ENCODE measurements around the gene UBN1. TPM values are rescaled to one million over a fixed set of nuclear protein-coding genes. Genes with fewer than 3 reads are reported as not detected.

The UBN1 gene
- total RNA-seq, 1 donor from 2014 or later = 50.1 TPM

DNA sequence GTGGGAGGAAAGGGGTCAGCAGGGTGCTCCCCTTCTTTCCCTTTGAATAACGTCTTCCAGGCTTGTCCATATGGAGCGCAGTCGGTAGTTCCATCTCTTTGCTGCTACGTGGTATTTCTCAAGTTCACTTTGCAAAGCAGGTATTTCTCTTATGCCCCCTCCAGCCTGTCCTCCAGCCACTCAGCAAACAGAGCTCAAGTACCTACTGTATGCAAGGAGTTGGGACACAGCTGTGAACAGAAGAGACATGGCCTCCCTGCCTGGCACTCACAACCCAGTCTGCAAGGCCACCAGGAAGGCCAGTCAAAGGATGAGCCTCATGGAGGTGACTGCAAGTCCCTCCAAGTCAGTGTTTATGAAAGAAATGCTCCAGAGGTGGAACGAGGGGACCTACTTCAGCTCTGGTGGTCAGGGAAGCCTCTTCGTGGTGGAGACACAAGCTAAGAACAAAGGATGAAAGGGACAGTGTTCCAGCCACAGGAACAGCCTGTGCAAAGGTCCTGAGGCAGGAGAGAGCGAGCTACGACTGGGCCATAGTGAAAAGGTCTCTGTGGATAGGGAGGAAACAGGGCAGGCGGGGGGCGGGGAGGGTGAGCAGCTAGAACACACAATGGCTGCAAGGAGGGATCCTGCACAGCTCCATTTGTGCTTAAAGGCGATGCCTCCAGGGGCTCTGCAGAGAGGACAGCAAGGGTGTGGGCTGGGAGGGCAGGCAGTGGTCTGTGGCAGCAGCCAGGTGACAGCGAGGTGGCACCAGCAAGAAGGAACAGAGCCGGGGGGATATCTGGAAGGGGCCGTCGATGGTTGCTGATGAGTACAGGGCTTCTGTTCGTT, 57.0 kb downstream of the UBN1 start:
- DNase-seq (ENCODE audit: extremely low read depth, low read depth, low spot score) = no peak

DNA sequence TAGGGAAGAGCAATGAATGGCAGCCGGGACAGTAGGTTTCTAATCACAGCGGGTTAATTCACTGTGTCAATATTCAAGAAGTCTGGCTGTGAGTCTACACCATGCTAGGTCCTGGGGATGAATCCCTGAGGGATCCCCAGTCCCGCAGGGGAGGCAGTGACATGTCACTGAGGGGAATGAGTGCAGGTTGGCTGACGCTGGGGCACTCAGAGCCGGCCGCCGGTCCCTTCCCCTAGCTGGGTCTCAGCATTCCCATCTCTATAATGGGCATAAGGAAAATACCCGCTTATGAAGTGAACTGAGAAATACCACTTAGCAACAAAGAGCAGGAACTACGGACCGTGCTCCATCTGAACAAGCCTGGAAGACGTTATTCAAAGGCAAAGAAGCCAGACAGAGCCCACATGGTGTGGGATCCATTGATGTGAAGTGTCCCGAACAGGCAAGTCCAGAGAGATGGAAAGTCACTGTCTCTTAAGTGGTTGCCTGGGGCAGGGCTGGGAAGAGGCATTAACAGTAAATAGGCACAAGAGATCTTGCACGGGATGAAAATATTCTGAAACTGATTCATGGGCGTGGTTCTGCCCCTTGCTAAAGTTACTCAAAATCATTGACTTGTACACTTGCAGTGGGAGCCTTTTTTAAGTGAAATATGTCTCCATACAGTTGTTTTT, 57.8 kb downstream of the UBN1 start:
- DNase-seq (ENCODE audit: extremely low read depth, low read depth, low spot score) = no peak

DNA sequence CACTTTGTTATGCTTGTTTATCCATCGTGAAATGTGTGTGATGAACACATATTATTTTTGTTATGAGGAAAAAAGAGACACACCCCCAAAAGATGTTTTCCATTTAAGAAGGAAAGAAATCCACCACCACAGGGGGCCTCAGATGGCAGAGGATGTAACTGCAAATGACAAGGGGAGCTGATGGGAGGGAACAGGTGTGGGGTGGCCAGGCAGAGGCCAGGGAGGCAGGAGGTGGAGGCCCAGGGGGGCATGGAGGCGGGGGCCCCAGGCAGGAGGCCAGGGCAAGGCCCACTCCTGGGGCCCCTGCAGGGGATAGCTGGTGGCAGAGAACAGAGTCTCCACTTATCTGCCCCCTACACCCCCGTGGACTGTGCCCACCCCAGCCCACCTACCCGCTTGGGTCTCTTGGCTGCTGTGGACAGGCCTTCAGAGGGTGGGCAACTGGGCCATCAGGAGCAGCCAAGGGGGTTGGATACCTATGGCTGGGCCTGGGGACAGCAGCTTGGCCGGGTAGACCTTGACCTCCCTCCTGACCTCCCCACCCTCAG, 61.6 kb downstream of the UBN1 start:
- DNase-seq (ENCODE audit: extremely low read depth, low read depth, low spot score) = no peak

DNA sequence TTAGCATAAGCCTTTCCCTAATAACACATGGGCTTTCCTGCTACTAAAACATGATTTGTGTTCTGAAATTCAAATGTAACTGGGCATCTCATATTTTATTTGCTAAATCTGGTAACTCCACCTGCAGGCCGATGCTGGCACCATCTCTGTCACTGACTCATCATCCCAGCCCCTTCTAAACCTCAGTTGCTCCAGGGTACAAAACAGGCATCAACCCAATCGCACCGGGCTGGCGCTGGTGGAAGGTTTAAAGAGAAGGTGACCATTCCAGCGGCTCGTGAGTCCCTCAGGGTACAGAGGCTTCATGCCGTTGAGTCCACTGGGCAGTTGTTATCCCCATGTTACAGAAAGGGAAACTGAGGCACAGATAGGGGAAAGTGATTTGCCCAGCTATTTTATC, 62.5 kb downstream of the UBN1 start:
- no peak for DNase-seq (ENCODE audit: extremely low read depth, low read depth, low spot score)

DNA sequence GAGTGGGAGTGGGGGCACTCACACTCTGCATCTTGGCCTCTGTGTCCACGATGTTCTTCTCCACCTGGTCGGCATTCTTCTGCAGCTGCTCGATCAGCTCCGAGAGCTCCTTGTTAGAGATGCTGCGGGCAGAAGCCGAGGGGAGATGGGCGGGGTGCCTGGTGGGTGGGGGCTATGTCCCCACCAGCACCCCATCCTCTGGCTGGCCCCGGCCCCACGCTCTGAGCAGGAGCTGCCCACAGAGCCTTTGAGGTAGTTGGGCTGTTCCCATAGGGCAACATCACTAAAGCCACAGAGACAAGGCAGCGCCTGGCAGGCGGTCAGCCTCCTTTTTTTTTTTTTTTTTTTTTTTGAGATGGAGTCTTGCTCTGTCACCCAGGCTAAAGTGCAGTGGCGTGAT, 63.5 kb downstream of the UBN1 start:
- no peak for DNase-seq (ENCODE audit: extremely low read depth, low read depth, low spot score)

DNA sequence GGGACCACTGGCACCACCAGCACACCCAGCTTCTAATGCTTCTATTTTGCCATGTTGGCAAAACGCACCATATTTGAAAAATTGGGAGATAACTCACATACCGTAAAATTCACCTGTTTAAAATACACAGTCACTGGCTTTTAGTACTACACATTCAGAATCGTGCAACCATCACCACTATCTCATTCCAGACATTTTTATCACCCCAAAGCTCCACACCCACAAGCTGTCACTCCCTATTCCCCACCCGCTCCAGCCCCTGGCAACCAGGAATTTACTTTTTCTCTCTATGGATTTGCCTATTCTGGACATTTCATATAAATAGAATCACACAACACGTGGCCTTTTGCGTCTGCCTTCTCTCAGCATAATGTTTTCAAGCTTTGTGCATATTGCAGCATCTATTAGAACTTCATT, 64.7 kb downstream of the UBN1 start:
- no peak for DNase-seq (ENCODE audit: extremely low read depth, low read depth, low spot score)

DNA sequence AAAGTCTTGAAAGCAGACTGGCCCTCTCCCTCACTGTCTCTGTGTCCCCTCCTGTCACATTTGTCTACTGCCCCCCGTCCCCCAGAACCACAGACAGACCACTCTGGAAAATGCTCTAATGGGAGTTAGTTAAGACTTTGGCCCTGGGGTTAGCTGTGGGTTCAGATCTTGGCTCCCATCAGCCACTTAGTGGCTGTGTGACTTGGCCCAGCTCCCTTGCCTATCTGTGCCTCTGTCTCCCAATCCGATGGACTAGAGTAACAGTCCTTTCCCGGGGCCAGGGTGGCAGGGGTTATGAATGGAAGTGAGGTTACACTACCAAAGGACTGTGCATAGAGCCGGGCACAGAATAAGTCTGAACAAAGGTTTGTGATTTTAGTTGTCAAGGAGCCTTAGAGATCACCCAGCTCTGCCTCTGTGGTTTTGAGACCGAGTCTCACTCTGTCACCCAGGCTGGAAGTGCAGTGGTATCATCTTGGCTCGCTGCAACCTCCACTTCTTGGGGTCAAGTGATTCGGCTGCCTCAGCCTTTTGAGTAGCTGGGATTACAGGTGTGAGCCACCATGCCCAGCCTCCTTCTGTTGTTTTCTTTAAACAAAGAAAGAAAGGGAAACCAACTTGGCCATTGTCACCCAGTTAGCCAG, 66.0 kb downstream of the UBN1 start:
- DNase-seq (ENCODE audit: extremely low read depth, low read depth, low spot score) = no peak

DNA sequence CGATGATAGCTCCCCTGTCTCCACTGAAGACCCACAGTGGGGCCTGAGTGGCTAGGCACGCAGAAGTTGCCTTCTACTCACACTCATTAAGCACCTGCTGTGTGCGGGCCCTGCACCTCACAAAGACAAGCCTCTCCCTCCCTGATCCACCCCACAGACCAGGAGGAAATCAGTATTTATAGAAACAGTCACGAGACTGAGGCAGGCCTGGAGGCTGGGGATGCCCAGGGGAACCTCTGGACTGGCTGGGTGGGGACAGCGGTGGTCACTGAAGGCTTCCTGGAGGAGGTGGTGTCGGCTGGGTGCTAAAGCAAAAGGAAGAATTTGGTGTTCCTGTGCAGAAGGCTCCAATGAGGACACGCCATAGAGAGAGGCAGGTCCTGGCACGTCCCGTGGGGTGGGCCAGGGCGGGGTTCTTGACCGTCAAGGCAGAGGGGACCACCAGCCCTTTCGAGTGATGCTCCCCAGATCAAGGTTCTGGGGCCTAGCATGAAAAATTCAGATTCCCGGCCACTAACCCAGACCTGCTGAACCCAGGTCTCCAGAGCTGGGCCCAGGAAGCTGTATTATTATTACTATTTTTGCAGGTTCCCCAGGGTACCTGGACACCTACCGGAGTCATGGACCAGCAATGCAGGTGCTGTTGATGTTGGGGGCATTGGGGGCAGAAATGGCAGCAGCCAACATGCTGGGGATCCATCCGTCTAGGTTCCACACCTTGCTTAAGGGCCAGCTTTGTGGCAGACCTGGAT, 66.7 kb downstream of the UBN1 start:
- no peak for DNase-seq (ENCODE audit: extremely low read depth, low read depth, low spot score)

DNA sequence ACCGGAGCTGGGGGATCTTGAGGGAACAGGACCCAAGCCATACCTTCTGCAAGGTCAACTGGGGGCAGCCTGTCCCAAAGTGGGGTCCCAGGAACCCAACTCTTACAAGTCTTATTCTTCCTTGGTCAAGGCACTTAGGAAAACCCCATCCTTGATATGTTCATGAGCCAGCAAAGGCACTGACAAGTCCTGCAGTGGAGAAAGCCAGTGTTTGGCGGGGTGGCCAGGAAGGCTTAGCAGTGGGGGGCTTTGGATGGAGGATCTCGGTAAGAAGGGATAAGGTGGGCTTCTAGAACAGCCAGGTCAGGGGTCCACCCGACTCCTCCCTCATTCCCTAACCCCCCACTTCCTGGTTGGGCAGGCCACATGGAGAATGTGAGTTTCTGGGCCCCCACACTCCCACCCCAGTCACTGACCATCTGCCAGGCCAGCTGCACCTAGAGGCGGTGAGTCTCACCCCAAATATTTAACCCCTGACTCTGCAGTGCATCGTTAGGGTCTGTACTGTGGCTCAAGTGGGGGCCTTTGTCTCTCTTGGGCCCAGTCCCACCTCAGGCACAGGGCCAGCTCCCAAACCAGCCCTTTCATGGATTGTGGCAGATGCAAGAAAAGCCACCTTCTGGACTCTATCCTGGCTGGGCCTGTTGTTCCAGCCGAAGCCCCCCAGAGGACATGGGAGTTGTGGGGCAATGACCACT, 67.4 kb downstream of the UBN1 start:
- no peak for DNase-seq (ENCODE audit: extremely low read depth, low read depth, low spot score)

DNA sequence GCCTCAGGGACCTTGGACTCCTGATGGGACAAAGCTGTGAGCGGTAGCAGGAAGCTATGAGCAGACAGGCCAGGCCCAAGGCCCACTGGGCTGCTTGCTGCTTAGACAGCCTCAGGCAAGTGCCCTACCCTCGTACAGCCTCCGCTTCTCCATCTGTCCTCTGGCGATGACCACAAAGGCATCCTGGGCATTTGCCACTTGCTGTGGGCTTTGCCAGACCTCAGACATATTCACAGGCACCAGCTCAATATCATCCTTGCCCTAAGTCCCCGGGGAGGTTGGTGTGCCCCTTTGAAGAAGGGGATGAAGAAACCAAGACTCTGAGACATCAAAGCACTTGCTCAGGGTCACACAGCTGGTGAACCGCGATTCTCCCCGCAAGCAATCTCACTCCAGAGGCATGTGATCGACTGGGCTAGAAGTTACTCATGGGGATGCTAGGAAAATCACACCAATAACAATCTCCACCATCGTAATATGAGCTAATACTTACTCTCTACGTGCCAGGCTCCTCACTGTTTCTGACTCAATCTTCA, 68.0 kb downstream of the UBN1 start:
- DNase-seq (ENCODE audit: extremely low read depth, low read depth, low spot score) = no peak

DNA sequence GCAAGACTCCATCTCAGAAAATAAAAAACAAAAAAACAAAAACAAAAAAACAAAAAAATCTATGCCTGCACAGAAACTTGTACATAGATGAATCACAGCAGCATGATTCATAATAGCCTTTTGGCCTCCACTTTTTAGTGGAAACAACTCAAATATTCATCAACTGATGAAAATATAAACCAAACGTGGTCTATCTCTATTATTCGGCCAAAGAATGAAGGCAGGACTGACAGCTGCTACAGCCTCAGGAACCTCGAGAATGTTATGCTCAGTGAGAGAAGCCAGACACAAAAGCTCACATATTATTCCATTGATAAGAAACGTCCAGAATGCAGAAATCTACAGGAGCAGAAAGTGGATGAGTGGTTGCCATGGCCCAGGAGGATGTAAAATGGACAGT, 69.8 kb downstream of the UBN1 start:
- DNase-seq (ENCODE audit: extremely low read depth, low read depth, low spot score) = no peak

DNA sequence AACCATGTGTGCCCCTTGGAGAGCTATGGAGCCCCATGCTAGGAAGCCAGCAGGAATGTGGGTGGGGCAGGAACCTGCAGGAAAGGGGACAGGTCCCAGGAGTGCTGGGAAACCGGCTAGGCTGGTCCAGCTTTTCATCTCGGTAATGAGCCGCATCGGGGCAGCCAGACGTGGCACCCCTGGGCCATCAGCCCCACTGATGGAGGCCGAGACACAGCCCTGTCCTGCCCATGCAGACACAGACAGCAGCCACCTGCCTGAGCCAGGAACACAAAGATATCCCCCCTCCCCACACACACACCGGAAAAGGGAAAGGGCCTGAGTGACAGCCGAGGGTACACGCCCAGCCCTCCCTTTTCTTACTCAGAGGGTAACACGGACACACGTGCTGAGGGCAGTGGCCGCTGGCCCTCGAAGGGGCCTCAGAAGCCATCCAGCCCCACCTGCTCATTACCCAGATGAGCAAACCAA, 71.5 kb downstream of the UBN1 start:
- DNase-seq (ENCODE audit: extremely low read depth, low read depth, low spot score) = no peak

DNA sequence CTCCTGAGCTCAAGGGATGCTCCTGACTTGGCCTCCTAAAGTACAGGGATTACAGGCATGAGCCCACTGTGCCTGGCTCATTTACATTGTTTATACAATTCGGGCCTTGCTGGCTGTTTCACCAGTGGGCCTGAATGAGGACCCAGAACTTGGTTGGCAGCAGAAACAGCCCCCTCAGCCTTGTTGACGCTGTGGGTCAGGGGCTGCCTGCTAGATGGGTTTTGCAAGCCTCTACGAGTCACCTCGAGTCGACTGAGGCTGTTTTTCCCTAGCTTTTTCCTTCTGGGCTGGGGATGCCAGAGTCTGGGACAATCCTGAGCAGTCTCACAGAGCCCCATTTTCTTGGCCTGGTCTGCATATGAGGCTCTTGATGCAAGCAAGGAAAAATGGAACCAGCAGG, 73.5 kb downstream of the UBN1 start:
- DNase-seq (ENCODE audit: extremely low read depth, low read depth, low spot score) = no peak

DNA sequence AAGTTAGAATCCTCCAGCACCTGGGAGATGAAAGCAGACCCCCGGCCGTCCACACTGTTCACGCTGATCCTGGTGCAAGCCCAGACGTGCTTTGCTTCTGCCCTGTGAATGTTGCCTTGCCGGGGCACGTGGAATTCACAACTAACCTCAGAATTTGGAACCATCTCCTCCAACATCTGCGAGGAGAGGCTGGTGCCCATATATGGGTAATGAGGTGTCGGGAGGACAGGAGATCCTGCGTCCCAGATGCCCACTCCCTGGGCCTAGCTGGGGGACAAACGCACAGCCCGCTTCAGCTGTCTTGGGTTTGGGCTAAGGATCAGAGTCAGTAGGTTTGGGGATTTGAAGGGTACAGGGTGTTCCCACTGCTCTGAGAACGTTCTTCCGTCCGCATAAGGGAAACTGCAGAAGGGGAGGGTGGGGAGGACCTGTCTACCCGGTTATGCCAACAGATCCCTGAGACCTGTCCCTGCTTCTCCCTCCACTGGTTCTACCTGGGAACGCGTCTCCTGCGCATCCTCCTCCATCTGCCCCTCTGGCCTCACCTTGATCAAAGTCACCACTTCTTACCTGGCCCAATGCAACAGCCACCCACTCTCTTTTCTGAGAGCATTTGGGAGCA, 75.6 kb downstream of the UBN1 start:
- DNase-seq (ENCODE audit: extremely low read depth, low read depth, low spot score) = no peak

DNA sequence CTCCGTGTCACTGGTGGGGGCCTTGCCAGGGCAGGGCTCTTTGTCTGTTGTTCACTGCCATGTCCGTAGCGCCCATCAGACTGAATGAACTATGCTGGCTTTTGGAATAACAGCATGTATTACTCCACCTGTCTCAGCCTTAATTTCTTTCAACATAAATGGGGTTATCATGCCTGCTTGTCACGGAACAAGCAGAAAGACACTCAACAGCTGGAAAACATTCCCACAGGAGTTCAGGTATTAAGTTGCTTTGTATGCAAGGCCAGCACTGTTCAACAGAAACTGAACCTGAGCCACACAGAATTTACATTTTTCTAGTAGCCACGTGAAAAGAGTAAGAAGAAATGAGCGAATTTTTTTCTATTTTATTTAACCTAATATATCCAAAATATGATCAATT, 76.6 kb downstream of the UBN1 start:
- DNase-seq (ENCODE audit: extremely low read depth, low read depth, low spot score) = no peak

DNA sequence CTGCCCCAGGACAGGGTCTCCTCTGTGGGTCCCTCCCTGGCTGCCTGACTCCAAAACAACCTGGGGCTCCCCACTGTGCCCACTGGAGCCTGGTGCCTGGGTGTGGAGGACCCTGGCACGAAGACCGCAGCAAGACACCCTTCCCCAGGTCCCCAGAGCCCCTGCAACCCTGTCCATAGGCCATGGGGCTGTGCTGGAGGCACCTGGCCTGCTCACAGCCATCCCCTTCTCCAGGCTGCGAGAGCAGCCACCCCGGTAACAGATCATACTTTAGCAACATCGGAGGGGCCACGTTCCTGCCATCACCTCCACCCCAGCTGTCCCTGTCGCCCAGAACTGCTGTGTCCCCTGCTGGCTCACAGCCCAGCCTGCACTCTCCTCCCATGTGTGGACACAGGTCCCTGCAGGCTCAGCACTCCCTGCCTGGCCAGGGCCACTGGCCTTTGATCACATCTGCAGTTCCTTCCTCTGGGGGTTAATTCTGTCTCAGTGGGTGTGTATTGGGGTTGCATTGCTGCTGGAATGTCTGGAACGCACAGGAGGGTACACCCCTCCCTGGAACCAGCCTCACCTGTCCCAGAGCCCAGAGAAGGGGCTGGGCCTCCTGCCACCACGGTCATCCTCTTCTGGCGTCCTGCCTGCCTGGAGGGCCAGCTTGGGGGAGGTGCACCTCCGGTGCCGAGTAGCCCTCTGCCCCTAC, 77.5 kb downstream of the UBN1 start:
- no peak for DNase-seq (ENCODE audit: extremely low read depth, low read depth, low spot score)

DNA sequence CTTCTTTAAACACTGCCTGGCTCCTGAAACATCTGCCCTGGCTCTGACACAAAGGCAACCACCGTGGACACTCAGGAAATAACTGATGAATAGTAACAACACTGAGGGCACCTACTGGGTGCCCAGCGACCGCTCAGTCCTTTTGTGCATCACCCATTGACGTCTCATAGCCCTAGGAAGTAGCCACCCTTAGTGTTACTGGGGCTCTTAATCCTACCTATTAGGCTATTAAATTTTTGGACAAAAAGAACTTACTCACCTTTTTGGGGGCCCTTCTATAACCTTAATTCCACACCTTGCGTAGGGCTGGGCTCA, 78.0 kb downstream of the UBN1 start:
- no peak for DNase-seq (ENCODE audit: extremely low read depth, low read depth, low spot score)

DNA sequence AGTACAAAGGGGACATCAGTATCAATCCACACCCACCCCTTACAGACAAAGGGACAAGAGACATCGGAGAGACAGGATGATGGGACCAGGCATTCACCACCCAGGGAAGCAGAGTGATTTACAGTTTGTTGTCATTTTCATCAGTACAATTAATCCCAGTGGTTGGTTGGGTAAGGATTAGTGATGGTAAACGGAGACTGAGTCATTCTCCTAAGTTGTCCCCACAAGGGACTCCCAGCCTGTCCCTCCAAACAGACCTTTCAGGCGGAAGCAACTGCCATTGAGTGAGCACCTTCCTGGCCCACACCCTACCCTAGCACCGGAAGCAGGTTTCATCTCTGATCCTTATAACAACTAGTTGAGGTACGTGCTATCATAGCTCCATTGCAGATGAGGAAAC, 78.5 kb downstream of the UBN1 start:
- no peak for DNase-seq (ENCODE audit: extremely low read depth, low read depth, low spot score)

DNA sequence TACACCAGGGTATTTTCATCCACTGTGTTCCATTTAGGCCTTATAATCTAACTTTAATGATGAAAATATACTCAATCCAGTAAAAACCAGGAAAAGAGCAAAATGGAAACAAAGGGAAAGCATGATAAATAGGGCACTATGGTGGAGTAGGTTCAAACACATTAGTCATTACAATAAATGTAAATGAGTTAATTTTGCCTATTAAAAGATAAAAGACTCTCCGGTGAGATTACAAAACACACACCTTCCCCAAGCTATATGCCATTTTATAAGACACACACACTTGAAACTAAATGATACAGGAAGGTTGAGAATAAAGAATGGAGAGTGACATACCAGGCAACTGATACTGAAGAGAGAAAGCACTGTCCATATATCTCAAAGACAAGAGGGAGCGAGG, 79.6 kb downstream of the UBN1 start:
- no peak for DNase-seq (ENCODE audit: extremely low read depth, low read depth, low spot score)
